Endothelial cell (in vitro differentiated cells): ENCODE results near the gene EGFL7. TPM values are rescaled to one million over a fixed set of nuclear protein-coding genes. Genes with fewer than 3 reads are reported as not detected.

Experiments used
- DNase-seq: peaks from one replicate; pipeline ENCODE4 v3.0.0; 2021; ENCODE audit warnings: low spot score
- H3K27ac Mint-ChIP-seq: one replicate; pipeline ENCODE4 v1.8.0; 2021; ENCODE audit warnings: mixed read lengths, inconsistent platforms; ENCODE audit not compliant: unreplicated experiment
- H3K27me3 Mint-ChIP-seq: one replicate; pipeline ENCODE4 v1.8.0; 2021; ENCODE audit warnings: mild to moderate bottlenecking, moderate library complexity, mixed read lengths, inconsistent platforms; ENCODE audit not compliant: unreplicated experiment
- H3K36me3 Mint-ChIP-seq: one replicate; pipeline ENCODE4 v1.8.0; 2021; ENCODE audit warnings: mild to moderate bottlenecking, low read depth, mixed read lengths, inconsistent platforms; ENCODE audit not compliant: unreplicated experiment
- H3K4me1 Mint-ChIP-seq: one replicate; pipeline ENCODE4 v1.8.0; 2021; ENCODE audit warnings: mild to moderate bottlenecking, mixed read lengths, inconsistent platforms; ENCODE audit not compliant: unreplicated experiment
- H3K4me3 Mint-ChIP-seq: one replicate; pipeline ENCODE4 v1.8.0; 2021; ENCODE audit warnings: mild to moderate bottlenecking, mixed read lengths, inconsistent platforms; ENCODE audit not compliant: unreplicated experiment
- H3K9me3 Mint-ChIP-seq: one replicate; pipeline ENCODE4 v1.8.0; 2021; ENCODE audit warnings: mixed read lengths, inconsistent platforms; ENCODE audit not compliant: unreplicated experiment
- CTCF ChIP-seq: fragments of 200-600 bp; sonication (generic); IDR thresholded peaks from one replicate; pipeline ENCODE4 v1.5.0; 2021; ENCODE audit warnings: antibody characterized with exemption; ENCODE audit not compliant: unreplicated experiment
- total RNA-seq: library from RNA; stranded (reverse); fragmentation: NEBNext Ultra II Directional; extraction: Animal tissue kit (Norgen Biotek cat#: 25700); gene quantifications from one replicate; pipeline ENCODE4 v1.2.1, GENCODE V29; 2021; ENCODE audit not compliant: unreplicated experiment

Gene EGFL7
- total RNA-seq, 1 donor from 2014 or later, result 945 TPM

DNA sequence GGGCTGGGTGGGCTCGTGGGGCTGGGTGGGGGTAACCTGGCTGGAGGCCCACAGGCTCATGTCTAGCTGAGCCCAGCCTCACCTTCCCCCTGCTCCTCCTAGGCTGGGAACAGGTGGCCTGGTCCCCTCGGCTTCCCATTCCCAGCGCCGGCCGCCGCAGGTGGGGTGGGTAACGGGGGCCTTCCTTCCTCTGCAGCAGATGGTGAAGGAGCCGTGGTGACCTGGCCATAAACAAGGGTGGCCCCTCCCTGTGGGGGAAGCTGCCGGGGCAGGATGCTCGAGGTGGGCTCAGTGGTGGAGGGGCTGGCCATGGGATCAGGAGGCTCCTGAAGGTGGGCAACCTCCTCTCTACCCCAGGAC lies 41.0 kb upstream of the EGFL7 start:
- no peak overlapping the region for H3K4me3 Mint-ChIP-seq
- peaks cover 15% of the 10 kb centered on the region for H3K27me3 Mint-ChIP-seq
- no peak for DNase-seq
- no peaks in the 10 kb centered on the region for H3K36me3 Mint-ChIP-seq
- no peak overlapping the region for H3K27ac Mint-ChIP-seq
- TF ChIP-seq CTCF, result no peak
- no peaks in the 10 kb centered on the region for H3K9me3 Mint-ChIP-seq
- H3K4me1 Mint-ChIP-seq, result peaks cover 8% of the 10 kb centered on the region

GRCh38 chr9:136622538-136622948 lies 40.2 kb upstream of the EGFL7 start:
- TF ChIP-seq CTCF, result no peak
- no peak for DNase-seq

GRCh38 chr9:136623016-136623841 lies 39.5 kb upstream of the EGFL7 start:
- Mint-ChIP-seq H3K4me3 (no peak overlapping the region), H3K27ac (no peak overlapping the region)

More at GRCh38 chr9:136622538-136622948, 40.2 kb upstream of the EGFL7 start:
- no peak overlapping the region for H3K27ac Mint-ChIP-seq
- H3K9me3 Mint-ChIP-seq, result no peaks in the 10 kb centered on the region
- no peaks in the 10 kb centered on the region for H3K36me3 Mint-ChIP-seq
- H3K4me3 Mint-ChIP-seq, result no peak overlapping the region
- H3K4me1 Mint-ChIP-seq, result peaks cover 10% of the 10 kb centered on the region
- peaks cover 15% of the 10 kb centered on the region for H3K27me3 Mint-ChIP-seq

DNA sequence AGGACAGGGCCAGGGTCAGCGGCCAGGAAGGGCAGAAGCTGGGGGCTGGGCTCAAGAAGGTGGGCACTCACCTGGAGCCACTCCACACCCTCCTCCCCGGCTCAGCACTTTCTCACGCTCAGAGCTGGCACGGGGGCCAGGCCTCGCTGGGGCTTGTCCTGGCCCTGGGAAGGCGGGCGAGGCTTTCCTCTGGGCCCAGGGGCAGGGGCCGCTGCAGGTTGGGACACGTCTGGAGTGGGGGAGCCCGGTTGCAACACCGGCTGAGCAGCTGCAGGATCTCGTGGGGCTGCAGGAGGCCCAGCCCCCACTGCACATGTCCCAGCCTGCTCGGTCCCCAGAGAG lies 38.9 kb upstream of the EGFL7 start:
- DNase-seq, result no peak
- no peaks in the 10 kb centered on the region for H3K36me3 Mint-ChIP-seq

More at GRCh38 chr9:136623016-136623841, 39.5 kb upstream of the EGFL7 start:
- Mint-ChIP-seq H3K36me3 (no peaks in the 10 kb centered on the region), H3K4me1 (peaks cover 13% of the 10 kb centered on the region), H3K27me3 (peaks cover 19% of the 10 kb centered on the region), H3K9me3 (no peaks in the 10 kb centered on the region)
- no peak for DNase-seq
- no peak for TF ChIP-seq CTCF

More for the DNA sequence above, 38.9 kb upstream of the EGFL7 start:
- no peak for TF ChIP-seq CTCF
- Mint-ChIP-seq H3K27ac (no peak overlapping the region), H3K27me3 (peaks cover 19% of the 10 kb centered on the region), H3K4me1 (peaks cover 16% of the 10 kb centered on the region), H3K4me3 (no peak overlapping the region), H3K9me3 (no peaks in the 10 kb centered on the region)
